Tibial nerve (tissue), 4 donors: ENCODE results near the gene ATP9B. TPM values are rescaled to one million over a fixed set of nuclear protein-coding genes. Genes with fewer than 3 reads are reported as not detected.

Experiments used
- DNase-seq, 2 donors: peaks; one replicate each; pipeline ENCODE4 v3.0.0-alpha.2; 2019; ENCODE audit warnings: low spot score in 2 of 2
- H3K27ac ChIP-seq, 4 donors: fragments of 200-600 bp; sonication (generic) in 3 of 4; one replicate each; pipeline ENCODE4 v1.5.1; 2017 to 2019; ENCODE audit warnings: mild to moderate bottlenecking in 1 of 4
- H3K27me3 ChIP-seq, 2 donors: fragments of 200-600 bp; sonication (generic) in 1 of 2; one replicate each; pipeline versions ENCODE4 v1.5.1 to v1.6.0; 2017 to 2019
- H3K36me3 ChIP-seq, 3 donors: fragments of 200-600 bp; sonication (generic); one replicate each; pipeline ENCODE4 v1.5.1; 2018 to 2019
- H3K4me1 ChIP-seq, 4 donors: fragments of 200-600 bp; sonication (generic) in 3 of 4; one replicate each; pipeline ENCODE4 v1.5.1; 2017 to 2019
- H3K4me3 ChIP-seq, 4 donors: fragments of 200-600 bp; sonication (generic) in 3 of 4; one replicate each; pipeline ENCODE4 v1.5.1; 2017 to 2019; ENCODE audit warnings: mild to moderate bottlenecking in 1 of 4, moderate library complexity in 1 of 4
- H3K9me3 ChIP-seq, 4 donors: fragments of 200-600 bp; sonication (generic) in 3 of 4; one replicate each; pipeline ENCODE4 v1.5.1; 2017 to 2019
- EP300 ChIP-seq, 2 donors: sonication (generic); formaldehyde crosslinking; IDR thresholded peaks; one replicate each; pipeline ENCODE4 v1.6.1; 2017; ENCODE audit warnings: antibody characterized with exemption in 2 of 2, mild to moderate bottlenecking in 1 of 2
- POLR2A ChIP-seq, 2 donors: fragments of 450-650 bp; IDR thresholded peaks; one replicate each; pipeline ENCODE4 v1.6.1; 2017; ENCODE audit warnings: antibody characterized with exemption in 2 of 2, mild to moderate bottlenecking in 2 of 2, moderate library complexity in 2 of 2
- WGBS, 2 donors: methylation state at CpG; one replicate each; pipeline ENCODE4 v1.1.5; 2018; 5-methylcytosine and 5-hydroxymethylcytosine counted together
- total RNA-seq, 4 donors: library from RNA; depleted of rRNA; stranded (reverse); fragments of >200 nt; gene quantifications; one replicate each; pipeline ENCODE4 v1.1.0, GENCODE V29; 2016
- TF ChIP-seq, protein P1 (sequence below), 5 experiments: fragments of 200-600 bp in 3 of 5; fragments of 450-650 bp in 2 of 5; sonication (generic) in 3 of 5; IDR thresholded peaks; one replicate each; pipeline ENCODE4 v1.5.1; 2016 to 2019; ENCODE audit warnings: antibody characterized with exemption in 5 of 5, mild to moderate bottlenecking in 3 of 5, moderate library complexity in 2 of 5

ATP9B gene
- total RNA-seq, 4 donors from 2014 or later, result 56.9 to 68.7 (median 59.8) TPM

- H3K27me3 ChIP-seq, result peaks cover 0 to 4% of the 10 kb centered on the region in 2 donors
- no peaks in the 10 kb centered on the region for H3K9me3 ChIP-seq
- no peak for DNase-seq
- 78 to 80% methylated on average over 3 of the region's 3 CpGs for WGBS, 2 donors
- H3K4me3 ChIP-seq, result no peak overlapping the region
- no peaks in the 10 kb centered on the region for H3K36me3 ChIP-seq
- no peak overlapping the region for H3K27ac ChIP-seq
- no peaks in the 10 kb centered on the region for H3K4me1 ChIP-seq
- TF ChIP-seq POLR2A (IDR thresholded peaks at IDR 0.05) (no peak), EP300 (IDR thresholded peaks at IDR 0.05) (no peak)
- TF ChIP-seq, protein P1, sequence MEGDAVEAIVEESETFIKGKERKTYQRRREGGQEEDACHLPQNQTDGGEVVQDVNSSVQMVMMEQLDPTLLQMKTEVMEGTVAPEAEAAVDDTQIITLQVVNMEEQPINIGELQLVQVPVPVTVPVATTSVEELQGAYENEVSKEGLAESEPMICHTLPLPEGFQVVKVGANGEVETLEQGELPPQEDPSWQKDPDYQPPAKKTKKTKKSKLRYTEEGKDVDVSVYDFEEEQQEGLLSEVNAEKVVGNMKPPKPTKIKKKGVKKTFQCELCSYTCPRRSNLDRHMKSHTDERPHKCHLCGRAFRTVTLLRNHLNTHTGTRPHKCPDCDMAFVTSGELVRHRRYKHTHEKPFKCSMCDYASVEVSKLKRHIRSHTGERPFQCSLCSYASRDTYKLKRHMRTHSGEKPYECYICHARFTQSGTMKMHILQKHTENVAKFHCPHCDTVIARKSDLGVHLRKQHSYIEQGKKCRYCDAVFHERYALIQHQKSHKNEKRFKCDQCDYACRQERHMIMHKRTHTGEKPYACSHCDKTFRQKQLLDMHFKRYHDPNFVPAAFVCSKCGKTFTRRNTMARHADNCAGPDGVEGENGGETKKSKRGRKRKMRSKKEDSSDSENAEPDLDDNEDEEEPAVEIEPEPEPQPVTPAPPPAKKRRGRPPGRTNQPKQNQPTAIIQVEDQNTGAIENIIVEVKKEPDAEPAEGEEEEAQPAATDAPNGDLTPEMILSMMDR (IDR thresholded peaks at IDR 0.05), result no peak
Observed at GRCh38 chr18:79049506-79049905, 19.7 kb upstream of the ATP9B start.

GRCh38 chr18:79050005-79050404, 19.2 kb upstream of the ATP9B start:
- WGBS, 2 donors, result 78 to 83% methylated on average over 5 of the region's 5 CpGs
- Histone ChIP-seq H3K4me1 (no peaks in the 10 kb centered on the region), H3K27ac (no peak overlapping the region), H3K9me3 (no peaks in the 10 kb centered on the region), H3K36me3 (no peaks in the 10 kb centered on the region), H3K27me3 (peaks cover 0 to 4% of the 10 kb centered on the region in 2 donors), H3K4me3 (no peak overlapping the region)
- DNase-seq, result no peak
- TF ChIP-seq EP300 (IDR thresholded peaks at IDR 0.05), result no peak
- TF ChIP-seq POLR2A (IDR thresholded peaks at IDR 0.05), result no peak
- TF ChIP-seq, protein P1 (IDR thresholded peaks at IDR 0.05), result no peak

- Histone ChIP-seq H3K4me3 (no peak overlapping the region), H3K27ac (no peak overlapping the region), H3K9me3 (peaks cover 0 to 12% (median 0%) of the 10 kb centered on the region in 4 donors), H3K27me3 (no peaks in the 10 kb centered on the region), H3K4me1 (no peaks in the 10 kb centered on the region), H3K36me3 (no peaks in the 10 kb centered on the region)
- no peak for TF ChIP-seq EP300 (IDR thresholded peaks at IDR 0.05)
- TF ChIP-seq, protein P1 (IDR thresholded peaks at IDR 0.05), result no peak
- no peak for TF ChIP-seq POLR2A (IDR thresholded peaks at IDR 0.05)
- WGBS, 2 donors, result 90 to 91% methylated on average over 8 to 9 of the region's 9 CpGs
- no peak for DNase-seq
Observed at GRCh38 chr18:79056827-79057367, 12.3 kb upstream of the ATP9B start.

DNA sequence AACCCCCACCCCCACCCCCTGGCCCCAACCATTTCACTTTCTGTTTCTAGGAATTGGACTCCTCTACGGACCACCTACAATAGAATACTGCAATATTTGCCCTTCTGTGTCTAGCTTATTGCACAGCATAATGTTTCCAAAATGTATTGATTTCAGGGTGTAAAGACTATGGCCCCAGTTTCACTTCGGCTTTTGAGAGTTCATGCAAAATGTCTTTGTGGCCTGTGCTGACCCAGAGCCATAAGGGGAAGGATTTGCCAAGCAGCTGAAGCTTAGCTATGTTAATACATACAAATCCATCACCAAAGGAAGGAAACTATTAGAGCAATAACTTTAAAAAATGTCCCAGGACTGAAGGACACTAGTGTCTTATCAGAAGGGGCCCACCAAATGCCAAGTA, 11.2 kb upstream of the ATP9B start:
- WGBS, 2 donors, result 41 to 43% methylated on average over 2 of the region's 2 CpGs
- H3K9me3 ChIP-seq, result peaks cover 0 to 12% (median 0%) of the 10 kb centered on the region in 4 donors
- TF ChIP-seq, protein P1 (IDR thresholded peaks at IDR 0.05), result no peak

GRCh38 chr18:79062806-79063205, 6.4 kb upstream of the ATP9B start:
- H3K4me3 ChIP-seq, result no peak overlapping the region
- H3K27ac ChIP-seq, result no peak overlapping the region
- H3K4me1 ChIP-seq, result no peaks in the 10 kb centered on the region
- H3K36me3 ChIP-seq, result no peaks in the 10 kb centered on the region
- no peak for TF ChIP-seq EP300 (IDR thresholded peaks at IDR 0.05)
- TF ChIP-seq, protein P1 (IDR thresholded peaks at IDR 0.05), result no peak
- no peak for TF ChIP-seq POLR2A (IDR thresholded peaks at IDR 0.05)
- WGBS, 2 donors, result 91 to 94% methylated on average over 9 of the region's 9 CpGs
- DNase-seq, result no peak
- no peaks in the 10 kb centered on the region for H3K27me3 ChIP-seq
- H3K9me3 ChIP-seq, result no peaks in the 10 kb centered on the region

More for the DNA sequence above, 11.2 kb upstream of the ATP9B start:
- no peak overlapping the region for H3K27ac ChIP-seq
- H3K36me3 ChIP-seq, result no peaks in the 10 kb centered on the region
- DNase-seq, result no peak
- no peaks in the 10 kb centered on the region for H3K27me3 ChIP-seq
- no peak overlapping the region for H3K4me3 ChIP-seq
- no peaks in the 10 kb centered on the region for H3K4me1 ChIP-seq
